ENCODE measurements around the gene TMEM97.

TMEM97 gene

DNA sequence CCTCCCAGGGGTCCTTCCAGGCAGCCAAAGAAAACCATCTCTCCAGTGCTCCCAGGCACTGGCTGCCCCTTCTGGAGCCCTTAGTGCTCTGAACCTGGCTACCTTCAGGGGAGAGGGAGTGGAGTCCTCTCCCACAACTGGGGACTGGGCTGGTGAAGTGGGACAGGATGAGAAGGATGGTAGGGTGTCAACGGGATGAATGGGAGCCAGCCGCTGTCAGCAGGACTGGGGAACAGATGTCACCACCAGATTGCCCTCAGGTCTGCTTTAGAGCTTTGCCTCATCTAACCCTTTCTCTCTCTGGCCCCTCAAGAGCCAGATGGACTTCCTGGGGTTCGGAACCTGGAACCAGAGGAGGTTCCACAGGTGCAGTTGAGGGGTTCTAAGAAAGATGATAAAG, 46.5 kb downstream of the TMEM97 start:
- no peak for DNase-seq (ENCODE audit: low read depth in 1 of 2, low spot score in 1 of 2)
- TF ChIP-seq JUND (IDR thresholded peaks at IDR 0.05; ENCODE audit: low read depth): no peak
- in situ Hi-C loops (cut with HindIII; ENCODE audit: low pct_unique_long_range_greater_than_20kb, low sequenced_read_pairs): no loop called here

DNA sequence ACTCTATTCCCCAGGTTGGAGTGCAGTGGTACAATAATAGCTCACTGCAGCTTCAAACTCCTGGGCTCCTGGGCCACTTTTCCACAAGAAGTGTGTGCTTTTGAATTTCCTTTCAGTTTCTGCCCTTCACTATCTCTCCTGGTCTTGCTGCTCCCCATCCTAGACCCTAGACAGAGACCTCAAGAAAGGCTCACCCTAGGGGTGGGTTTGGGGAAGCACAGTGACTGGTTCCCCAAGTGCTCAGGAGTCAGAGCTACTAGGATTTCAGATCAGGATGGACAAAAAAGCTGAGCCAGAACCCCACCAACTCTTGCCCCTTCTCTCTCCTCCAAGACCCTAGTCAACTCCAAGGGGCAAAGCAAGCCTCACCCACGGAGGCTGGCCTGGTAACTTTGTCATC, 47.6 kb downstream of the TMEM97 start:
- DNase-seq (ENCODE audit: low read depth in 1 of 2, low spot score in 1 of 2): no peak
- no peak for TF ChIP-seq JUND (IDR thresholded peaks at IDR 0.05; ENCODE audit: low read depth)
- in situ Hi-C loops (cut with HindIII; ENCODE audit: low pct_unique_long_range_greater_than_20kb, low sequenced_read_pairs): no loop called here

DNA sequence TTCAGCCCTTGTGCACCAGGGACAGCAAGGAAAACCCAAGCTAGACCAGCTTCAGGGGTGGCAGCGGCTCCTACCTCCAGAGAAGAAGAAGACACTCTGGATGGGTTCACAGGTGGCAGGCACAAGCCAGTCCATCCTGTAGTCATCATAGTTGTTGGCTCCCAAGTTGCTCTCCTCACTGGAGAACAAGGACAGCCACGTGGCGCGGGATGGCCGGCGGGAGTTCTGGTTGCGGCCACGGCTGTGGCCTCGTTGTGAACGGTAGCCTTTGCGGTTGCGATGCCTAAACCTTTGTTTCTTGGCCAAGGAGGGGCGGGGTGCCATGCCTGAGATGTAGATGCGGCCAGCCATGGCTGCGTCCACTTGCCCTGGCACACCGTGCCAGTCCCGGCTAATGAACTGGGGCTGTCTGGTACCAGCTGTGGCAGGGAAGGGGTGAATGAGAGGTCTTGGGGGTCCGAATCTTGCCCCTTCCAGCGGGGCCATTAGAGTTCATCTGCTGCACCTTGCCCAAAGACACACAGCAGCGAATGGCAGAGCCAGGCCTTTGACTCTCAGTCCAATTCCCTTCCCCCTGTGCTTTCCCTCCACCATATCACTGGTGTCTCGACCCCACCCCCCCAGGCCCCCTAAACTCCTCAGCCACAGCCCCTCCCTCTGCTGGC, 48.8 kb downstream of the TMEM97 start:
- no peak for DNase-seq (ENCODE audit: low read depth in 1 of 2, low spot score in 1 of 2)
- in situ Hi-C loops (cut with HindIII; ENCODE audit: low pct_unique_long_range_greater_than_20kb, low sequenced_read_pairs): no loop called here
- no peak for TF ChIP-seq JUND (IDR thresholded peaks at IDR 0.05; ENCODE audit: low read depth)

DNA sequence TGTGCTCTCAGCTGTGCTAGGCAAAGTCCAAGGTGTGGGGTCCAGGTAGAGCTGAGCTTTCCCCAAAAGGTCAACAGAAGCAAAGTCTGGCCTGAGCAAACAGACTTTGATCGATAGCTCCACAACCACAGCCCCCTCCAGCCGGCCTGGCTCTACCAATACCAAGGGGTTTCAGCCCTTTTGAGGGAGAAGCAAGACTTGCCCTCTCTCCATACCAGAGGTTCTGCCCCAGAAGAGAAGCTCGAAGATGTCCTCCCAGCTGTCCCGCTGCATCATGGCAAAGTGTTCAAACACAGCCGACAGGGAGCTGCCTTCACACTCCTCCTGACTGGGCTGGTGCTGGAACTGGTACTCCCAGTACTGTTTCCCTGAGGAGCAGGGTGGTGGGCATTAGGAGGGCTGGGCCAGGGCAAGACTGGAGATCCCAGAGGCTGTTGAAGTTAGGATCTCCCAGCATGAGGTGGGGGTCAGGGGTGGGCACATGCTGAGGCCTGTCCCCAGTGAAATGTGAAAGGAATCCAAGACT, 49.4 kb downstream of the TMEM97 start:
- no peak for TF ChIP-seq JUND (IDR thresholded peaks at IDR 0.05; ENCODE audit: low read depth)
- in situ Hi-C loops (cut with HindIII; ENCODE audit: low pct_unique_long_range_greater_than_20kb, low sequenced_read_pairs): no loop called here
- no peak for DNase-seq (ENCODE audit: low read depth in 1 of 2, low spot score in 1 of 2)

DNA sequence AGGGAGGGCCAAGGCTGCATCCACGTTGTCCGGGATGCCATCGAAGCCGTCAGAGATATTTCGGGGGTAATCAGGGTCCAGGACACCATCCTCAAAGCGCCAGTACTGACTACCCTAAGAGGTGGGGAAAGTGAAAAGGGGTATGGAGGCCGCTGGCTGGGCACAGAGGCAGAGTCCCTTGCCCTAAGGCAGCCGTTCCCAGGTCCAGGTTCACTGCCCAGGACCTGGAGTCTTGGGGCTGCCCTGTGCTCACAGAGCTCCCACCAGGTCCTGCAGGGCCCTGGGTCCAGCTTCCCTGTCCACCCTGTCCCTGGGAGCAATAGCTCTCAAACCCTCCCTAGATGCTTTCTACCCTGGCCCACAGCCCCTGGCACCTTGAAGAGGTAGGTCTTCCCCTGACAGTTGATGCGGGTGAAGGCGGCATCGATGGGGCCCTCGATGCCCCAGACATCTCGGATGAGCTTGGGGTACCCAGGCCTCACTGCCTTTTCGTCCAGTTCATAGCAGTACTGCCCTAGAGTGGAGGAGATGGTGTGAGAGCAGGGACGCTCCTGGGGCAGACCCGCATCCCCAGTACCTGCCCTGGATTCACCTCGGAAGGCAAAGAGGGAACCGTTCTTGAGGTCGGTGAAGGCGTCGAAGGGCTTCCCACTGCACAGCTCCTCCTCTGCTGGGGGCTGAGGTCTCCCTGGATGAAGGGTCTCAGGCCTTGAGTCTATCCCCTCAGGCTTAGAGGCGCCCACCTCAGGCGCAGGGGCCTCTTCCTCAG, 50.1 kb downstream of the TMEM97 start:
- in situ Hi-C loops (cut with HindIII; ENCODE audit: low pct_unique_long_range_greater_than_20kb, low sequenced_read_pairs): no loop called here
- TF ChIP-seq JUND (IDR thresholded peaks at IDR 0.05; ENCODE audit: low read depth): no peak
- DNase-seq (ENCODE audit: low read depth in 1 of 2, low spot score in 1 of 2): no peak

DNA sequence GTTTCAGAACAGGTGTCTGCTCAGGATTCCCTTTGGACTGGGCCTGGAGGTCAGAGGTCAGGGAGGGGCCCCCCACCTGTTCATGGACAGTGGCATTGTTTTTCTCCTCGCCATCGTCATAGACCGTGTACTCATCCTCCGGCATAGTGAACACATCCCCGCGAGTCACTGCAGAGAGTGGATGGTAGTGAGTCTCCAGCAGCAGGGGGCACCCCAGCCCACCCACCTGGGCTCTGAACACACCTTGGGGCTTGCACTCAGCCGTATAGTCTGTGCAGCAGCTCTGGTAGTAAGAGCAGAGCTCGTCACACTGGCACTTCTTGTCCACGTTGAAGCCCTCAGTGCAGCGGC, 50.7 kb downstream of the TMEM97 start:
- no peak for DNase-seq (ENCODE audit: low read depth in 1 of 2, low spot score in 1 of 2)
- in situ Hi-C loops (cut with HindIII; ENCODE audit: low pct_unique_long_range_greater_than_20kb, low sequenced_read_pairs): no loop called here
- TF ChIP-seq JUND (IDR thresholded peaks at IDR 0.05; ENCODE audit: low read depth): no peak

DNA sequence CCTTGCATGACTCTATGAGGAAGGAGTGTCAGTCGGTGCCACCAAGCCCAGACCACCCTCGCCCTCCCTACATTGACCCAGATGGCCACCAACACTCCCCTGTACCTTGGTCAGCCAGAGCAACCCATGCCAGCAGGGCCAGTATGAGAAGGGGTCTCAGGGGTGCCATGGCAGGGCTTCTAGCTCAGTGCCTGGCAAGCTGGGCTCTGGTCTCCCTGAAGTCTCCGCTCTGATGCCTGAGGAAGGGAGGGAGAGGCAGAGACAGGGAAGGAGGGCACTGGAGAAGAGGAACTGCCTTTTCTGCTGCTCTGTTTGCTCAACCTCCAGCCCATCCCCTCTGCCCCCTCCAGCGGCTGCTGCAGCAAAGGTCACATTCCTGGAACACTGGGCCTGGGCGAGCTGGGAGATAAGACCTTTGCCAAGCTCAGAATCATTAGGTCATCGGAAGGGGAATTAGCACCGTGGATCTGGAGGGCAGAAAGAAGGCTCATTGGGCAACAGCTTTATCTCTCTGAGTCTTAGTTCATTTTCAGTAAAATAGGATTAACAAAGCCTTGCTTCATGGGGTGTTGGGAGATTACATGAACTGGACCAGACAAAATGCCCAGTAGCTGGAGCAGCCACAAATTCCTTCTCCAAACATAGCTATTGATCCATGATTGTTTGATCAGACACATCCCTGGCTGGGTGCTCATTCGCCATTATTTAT, 51.2 kb downstream of the TMEM97 start, which contains the start of gene VTN:
VTN (minus strand) TSS at position 273 of the 709 bp plus-strand sequence; CDS start at position 169, 104 bp downstream.
- no peak for TF ChIP-seq JUND (IDR thresholded peaks at IDR 0.05; ENCODE audit: low read depth)
- DNase-seq (ENCODE audit: low read depth in 1 of 2, low spot score in 1 of 2): no peak
- in situ Hi-C loops (cut with HindIII; ENCODE audit: low pct_unique_long_range_greater_than_20kb, low sequenced_read_pairs): no loop called here

DNA sequence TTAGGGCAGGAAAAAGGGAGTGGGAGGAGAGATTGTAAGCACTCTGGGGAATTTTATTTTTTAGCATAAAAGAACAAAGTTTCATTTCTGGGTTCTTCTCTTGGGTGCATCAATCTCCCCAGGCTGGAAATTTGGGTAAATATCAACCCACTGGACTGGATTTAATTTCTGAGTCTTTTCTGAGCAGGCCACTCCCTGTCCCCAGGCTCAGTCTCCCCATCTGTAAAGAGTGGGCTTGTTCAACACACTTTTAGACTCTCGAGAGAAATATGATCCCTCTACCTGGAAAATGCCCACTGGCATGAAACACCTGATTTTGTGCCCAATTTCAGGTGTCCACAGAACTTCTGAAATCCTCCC, 51.7 kb downstream of the TMEM97 start:
- no peak for DNase-seq (ENCODE audit: low read depth in 1 of 2, low spot score in 1 of 2)
- in situ Hi-C loops (cut with HindIII; ENCODE audit: low pct_unique_long_range_greater_than_20kb, low sequenced_read_pairs): no loop called here
- no peak for TF ChIP-seq JUND (IDR thresholded peaks at IDR 0.05; ENCODE audit: low read depth)

DNA sequence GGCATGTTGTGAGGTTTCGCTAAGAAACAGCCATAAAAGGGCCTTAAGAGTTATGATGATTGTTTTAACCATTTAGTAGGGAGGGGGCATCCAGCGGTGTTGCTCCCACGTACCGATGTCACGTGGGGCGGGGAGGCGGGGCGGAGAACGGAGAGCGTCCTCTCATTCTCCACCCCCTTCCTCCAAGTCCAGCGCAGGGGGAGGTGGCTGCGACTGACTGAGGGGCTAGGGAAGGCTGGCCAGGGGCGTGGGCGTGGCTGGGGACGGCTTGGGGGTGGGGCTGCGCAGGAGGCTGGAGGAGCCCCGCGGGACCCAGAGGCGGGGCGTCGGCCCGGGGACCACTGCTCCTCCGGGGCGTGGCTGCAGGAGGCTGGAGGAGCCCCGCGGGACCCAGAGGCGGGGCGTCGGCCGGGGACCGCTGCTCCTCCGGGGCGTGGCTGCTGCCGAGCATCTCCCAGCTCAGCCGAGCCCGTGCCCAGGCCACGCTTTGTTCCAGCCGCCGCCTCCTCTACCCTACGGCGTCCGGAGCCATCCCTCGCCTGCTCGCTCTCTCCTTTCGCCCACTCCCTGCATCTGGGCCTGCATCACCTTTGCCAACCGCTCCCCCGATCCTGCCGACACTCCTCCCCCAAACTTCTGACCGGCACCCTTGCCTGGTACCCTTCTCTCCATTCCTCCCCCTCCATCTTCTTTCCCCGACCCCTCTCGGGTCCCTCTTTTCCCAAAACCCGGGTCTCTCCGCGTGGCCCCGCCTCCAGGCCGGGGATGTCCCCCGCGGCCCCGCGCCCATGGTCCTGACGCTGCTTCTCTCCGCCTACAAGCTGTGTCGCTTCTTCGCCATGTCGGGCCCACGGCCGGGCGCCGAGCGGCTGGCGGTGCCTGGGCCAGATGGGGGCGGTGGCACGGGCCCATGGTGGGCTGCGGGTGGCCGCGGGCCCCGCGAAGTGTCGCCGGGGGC, 52.5 kb downstream of the TMEM97 start, which contains the start of gene SARM1:
SARM1 (plus strand) TSS at position 450 of the 958 bp plus-strand sequence; CDS start at position 789, 339 bp downstream.
- no peak for TF ChIP-seq JUND (IDR thresholded peaks at IDR 0.05; ENCODE audit: low read depth)
- in situ Hi-C loops (cut with HindIII; ENCODE audit: low pct_unique_long_range_greater_than_20kb, low sequenced_read_pairs): no loop called here
- DNase-seq (ENCODE audit: low read depth in 1 of 2, low spot score in 1 of 2): peak; percentile 42 to 76

DNA sequence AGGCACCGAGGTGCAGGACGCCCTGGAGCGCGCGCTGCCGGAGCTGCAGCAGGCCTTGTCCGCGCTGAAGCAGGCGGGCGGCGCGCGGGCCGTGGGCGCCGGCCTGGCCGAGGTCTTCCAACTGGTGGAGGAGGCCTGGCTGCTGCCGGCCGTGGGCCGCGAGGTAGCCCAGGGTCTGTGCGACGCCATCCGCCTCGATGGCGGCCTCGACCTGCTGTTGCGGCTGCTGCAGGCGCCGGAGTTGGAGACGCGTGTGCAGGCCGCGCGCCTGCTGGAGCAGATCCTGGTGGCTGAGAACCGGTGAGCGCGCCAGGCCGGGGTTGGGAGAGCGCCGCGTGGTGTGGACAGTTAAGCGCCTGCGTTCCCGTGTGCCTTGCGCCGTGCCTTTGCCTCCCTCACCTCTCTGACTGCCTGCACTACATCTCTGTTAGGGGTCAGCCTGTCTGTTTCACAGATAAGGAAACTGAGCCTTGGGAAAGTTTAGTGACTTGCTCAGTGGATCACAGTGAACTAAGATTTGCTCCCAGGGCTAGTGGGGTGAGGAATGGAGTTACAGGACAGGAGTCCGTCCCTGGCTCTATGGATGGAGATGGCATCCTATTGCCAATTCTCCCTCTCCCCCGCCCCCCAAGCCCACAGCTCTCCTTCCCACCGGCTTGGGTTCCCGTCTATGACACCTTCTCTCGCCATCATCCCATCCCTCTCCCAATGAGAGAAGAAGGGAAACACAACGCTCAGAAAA, 53.4 kb downstream of the TMEM97 start:
- DNase-seq (ENCODE audit: low read depth in 1 of 2, low spot score in 1 of 2): no peak
- in situ Hi-C loops (cut with HindIII; ENCODE audit: low pct_unique_long_range_greater_than_20kb, low sequenced_read_pairs): no loop called here
- no peak for TF ChIP-seq JUND (IDR thresholded peaks at IDR 0.05; ENCODE audit: low read depth)

DNA sequence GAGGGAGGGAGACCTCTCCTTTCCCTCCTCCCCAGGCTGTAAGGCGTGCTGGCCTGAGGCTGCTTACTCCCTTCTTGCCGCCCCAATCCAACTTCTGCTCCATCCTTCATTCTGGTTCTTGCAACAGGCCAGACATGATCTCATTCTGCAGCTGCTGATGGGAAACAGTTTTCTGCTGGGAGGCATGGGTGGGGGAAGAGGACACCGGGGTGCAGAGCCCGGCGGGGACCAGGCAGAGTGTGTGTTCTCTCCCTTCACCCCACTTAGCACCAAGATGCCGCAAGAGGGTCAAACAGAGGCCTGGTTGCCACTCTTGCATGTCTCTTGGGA, 53.9 kb downstream of the TMEM97 start:
- TF ChIP-seq JUND (IDR thresholded peaks at IDR 0.05; ENCODE audit: low read depth): no peak
- no peak for DNase-seq (ENCODE audit: low read depth in 1 of 2, low spot score in 1 of 2)
- in situ Hi-C loops (cut with HindIII; ENCODE audit: low pct_unique_long_range_greater_than_20kb, low sequenced_read_pairs): no loop called here

Measured in T47D (cell line).